SK-N-SH (cell line): ENCODE measurements around the gene APC2.

ENCODE experiments used
- ELF1 ChIP-seq: IDR thresholded peaks from 2 replicates; pipeline ENCODE4 v1.4.0; 2012
- EZH2phosphoT487 ChIP-seq: fragments of 200-600 bp; sonication (generic); IDR thresholded peaks from 2 replicates; pipeline ENCODE4 v1.6.1; 2017; ENCODE audit warnings: low read depth, mixed run types, mild to moderate bottlenecking, antibody characterized with exemption, moderate library complexity, borderline replicate concordance
- FOXM1 ChIP-seq: IDR thresholded peaks from 2 replicates; pipeline ENCODE4 v1.4.0; 2012; ENCODE audit warnings: low read depth, mild to moderate bottlenecking
- RCOR1 ChIP-seq: fragments of 150-350 bp; IDR thresholded peaks from 2 replicates; pipeline ENCODE4 v1.6.1; 2017; ENCODE audit warnings: antibody characterized with exemption, low read length
- TAF1 ChIP-seq: IDR thresholded peaks from 2 replicates; pipeline ENCODE4 v1.6.1; 2012; ENCODE audit warnings: low read depth, mild to moderate bottlenecking, low read length, moderate library complexity, borderline replicate concordance
- TCF12 ChIP-seq: IDR thresholded peaks from 2 replicates; pipeline ENCODE4 v1.4.0; 2012
- YY1 ChIP-seq: IDR thresholded peaks from 2 replicates; pipeline ENCODE4 v1.4.0; 2012; ENCODE audit warnings: low read depth, mild to moderate bottlenecking
- TF ChIP-seq, protein P1 (sequence below): fragments of 200-600 bp; sonication (generic); IDR thresholded peaks from 2 replicates; pipeline ENCODE4 v1.6.1; 2017; ENCODE audit warnings: antibody characterized with exemption, mild to moderate bottlenecking, moderate library complexity
- TF ChIP-seq, protein P2 (sequence below): IDR thresholded peaks from 2 replicates; pipeline ENCODE4 v1.4.0; 2012; ENCODE audit warnings: low read depth, borderline replicate concordance
- TF ChIP-seq, protein P3 (sequence below): IDR thresholded peaks from 2 replicates; pipeline ENCODE4; 2012

DNA sequence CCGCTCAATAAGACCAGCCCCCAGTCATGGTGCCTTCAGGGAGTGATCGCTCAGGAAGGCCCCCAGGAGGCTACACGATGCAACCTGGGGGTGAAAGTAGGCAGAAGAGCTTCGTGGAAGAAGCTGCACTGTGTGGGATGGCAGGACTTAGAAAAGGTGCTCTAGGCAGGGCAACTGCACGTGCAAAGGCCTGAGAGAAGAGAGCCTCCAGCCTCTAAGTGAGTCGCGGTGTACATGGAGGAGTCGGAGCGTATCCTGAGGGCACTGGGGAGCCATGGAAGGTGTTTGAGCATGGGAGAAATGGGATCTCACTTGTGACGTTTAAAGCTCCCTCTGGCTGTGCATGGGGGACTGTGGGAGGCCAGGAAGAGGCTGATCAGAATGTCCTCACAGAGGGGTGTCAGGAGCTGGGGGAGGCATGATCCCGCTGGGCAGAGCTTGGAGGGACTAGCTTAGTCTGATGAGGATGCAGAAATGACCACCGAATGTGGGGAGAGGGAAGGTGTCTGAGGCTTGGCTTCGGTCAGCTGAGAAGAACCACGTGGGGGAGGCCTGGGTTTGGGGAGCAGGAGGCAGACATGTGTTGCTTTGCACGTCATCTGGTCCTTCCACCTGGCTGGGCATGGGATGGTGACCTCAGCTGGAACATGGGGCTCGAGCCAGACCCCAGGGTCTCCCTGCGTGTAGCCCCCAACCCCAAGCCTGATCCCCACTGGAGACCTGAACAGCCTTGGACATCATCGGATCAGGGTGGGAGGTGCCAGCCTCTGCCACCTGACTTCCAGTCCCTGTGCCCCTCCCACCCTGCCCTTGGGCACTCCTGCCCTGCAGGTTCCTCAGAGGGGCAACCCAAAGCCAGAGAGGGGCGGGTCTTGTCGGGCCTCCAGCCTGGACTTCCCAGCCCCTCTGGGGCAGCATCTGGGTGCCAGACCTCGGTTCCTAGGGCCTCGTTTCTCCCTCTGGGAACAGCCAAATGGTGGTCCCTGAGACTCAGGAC, 1.1 kb downstream of the APC2 start:
- TF ChIP-seq, protein P1, sequence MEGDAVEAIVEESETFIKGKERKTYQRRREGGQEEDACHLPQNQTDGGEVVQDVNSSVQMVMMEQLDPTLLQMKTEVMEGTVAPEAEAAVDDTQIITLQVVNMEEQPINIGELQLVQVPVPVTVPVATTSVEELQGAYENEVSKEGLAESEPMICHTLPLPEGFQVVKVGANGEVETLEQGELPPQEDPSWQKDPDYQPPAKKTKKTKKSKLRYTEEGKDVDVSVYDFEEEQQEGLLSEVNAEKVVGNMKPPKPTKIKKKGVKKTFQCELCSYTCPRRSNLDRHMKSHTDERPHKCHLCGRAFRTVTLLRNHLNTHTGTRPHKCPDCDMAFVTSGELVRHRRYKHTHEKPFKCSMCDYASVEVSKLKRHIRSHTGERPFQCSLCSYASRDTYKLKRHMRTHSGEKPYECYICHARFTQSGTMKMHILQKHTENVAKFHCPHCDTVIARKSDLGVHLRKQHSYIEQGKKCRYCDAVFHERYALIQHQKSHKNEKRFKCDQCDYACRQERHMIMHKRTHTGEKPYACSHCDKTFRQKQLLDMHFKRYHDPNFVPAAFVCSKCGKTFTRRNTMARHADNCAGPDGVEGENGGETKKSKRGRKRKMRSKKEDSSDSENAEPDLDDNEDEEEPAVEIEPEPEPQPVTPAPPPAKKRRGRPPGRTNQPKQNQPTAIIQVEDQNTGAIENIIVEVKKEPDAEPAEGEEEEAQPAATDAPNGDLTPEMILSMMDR, result no peak
- TF ChIP-seq YY1, result no peak
- no peak for TF ChIP-seq EZH2phosphoT487
- TF ChIP-seq FOXM1, result no peak
- TF ChIP-seq TAF1, result no peak
- TF ChIP-seq, protein P2, sequence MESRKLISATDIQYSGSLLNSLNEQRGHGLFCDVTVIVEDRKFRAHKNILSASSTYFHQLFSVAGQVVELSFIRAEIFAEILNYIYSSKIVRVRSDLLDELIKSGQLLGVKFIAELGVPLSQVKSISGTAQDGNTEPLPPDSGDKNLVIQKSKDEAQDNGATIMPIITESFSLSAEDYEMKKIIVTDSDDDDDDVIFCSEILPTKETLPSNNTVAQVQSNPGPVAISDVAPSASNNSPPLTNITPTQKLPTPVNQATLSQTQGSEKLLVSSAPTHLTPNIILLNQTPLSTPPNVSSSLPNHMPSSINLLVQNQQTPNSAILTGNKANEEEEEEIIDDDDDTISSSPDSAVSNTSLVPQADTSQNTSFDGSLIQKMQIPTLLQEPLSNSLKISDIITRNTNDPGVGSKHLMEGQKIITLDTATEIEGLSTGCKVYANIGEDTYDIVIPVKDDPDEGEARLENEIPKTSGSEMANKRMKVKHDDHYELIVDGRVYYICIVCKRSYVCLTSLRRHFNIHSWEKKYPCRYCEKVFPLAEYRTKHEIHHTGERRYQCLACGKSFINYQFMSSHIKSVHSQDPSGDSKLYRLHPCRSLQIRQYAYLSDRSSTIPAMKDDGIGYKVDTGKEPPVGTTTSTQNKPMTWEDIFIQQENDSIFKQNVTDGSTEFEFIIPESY, result no peak
- TF ChIP-seq ELF1, result no peak
- no peak for TF ChIP-seq TCF12
- no peak for TF ChIP-seq RCOR1
- TF ChIP-seq, protein P3, sequence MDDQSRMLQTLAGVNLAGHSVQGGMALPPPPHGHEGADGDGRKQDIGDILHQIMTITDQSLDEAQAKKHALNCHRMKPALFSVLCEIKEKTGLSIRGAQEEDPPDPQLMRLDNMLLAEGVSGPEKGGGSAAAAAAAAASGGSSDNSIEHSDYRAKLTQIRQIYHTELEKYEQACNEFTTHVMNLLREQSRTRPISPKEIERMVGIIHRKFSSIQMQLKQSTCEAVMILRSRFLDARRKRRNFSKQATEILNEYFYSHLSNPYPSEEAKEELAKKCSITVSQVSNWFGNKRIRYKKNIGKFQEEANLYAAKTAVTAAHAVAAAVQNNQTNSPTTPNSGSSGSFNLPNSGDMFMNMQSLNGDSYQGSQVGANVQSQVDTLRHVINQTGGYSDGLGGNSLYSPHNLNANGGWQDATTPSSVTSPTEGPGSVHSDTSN, result no peak
